ENCODE measurements around the gene ACOT12. TPM values are rescaled to one million over a fixed set of nuclear protein-coding genes. Genes with fewer than 3 reads are reported as not detected.
"Not testable (repeated sequence)": the region's sequence is repeated elsewhere in the genome, so short reads cannot be mapped to it uniquely, and the experiment has no call there.

The ACOT12 gene
- total and polyA plus RNA-seq, 2 of the 13 experiments (the other 11 are each of a cell fraction or from before 2014, with no cell fraction given): not detected

DNA sequence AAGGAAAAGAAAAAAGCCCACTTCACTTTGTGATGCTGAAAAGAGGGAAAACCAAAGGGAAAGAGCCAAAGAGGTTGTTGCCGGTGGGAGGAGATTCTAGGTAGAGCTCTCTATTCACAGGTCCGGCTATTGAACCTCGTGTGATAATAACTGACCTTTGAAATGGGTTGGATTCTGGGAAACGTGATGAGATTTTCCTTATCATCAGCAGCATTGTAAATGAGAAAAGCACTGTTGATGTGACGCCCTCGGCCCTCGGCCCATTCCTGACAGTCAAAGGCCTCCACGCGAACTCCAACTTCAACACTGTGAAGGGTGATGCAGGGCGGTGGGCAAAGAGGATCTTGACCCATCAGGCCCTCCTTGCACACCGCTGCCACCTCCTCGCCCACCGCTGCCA is 49.2 kb downstream of the ACOT12 start:
- TF ChIP-seq EHMT2 (IDR thresholded peaks at IDR 0.05; ENCODE audit: borderline replicate concordance, low read depth, low read length) (no peak), ZNF629 (CRISPR knock-in tag; conservative IDR thresholded peaks at IDR 0.05) (0 out of 2 replicates have a peak, but pooled peaks have one; percentile 13), ZNF879 (CRISPR knock-in tag; IDR thresholded peaks at IDR 0.05) (no peak), ZFP36L1 (CRISPR knock-in tag; IDR thresholded peaks at IDR 0.05) (no peak), DNMT3B (CRISPR knock-in tag; conservative IDR thresholded peaks at IDR 0.05) (no peak)
- TF ChIP-seq, protein P1, sequence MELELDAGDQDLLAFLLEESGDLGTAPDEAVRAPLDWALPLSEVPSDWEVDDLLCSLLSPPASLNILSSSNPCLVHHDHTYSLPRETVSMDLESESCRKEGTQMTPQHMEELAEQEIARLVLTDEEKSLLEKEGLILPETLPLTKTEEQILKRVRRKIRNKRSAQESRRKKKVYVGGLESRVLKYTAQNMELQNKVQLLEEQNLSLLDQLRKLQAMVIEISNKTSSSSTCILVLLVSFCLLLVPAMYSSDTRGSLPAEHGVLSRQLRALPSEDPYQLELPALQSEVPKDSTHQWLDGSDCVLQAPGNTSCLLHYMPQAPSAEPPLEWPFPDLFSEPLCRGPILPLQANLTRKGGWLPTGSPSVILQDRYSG (CRISPR knock-in tag; IDR thresholded peaks at IDR 0.05): no peak
- TF ChIP-seq, protein P2, sequence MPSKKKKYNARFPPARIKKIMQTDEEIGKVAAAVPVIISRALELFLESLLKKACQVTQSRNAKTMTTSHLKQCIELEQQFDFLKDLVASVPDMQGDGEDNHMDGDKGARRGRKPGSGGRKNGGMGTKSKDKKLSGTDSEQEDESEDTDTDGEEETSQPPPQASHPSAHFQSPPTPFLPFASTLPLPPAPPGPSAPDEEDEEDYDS (CRISPR knock-in tag; IDR thresholded peaks at IDR 0.05): no peak
- no peak overlapping the region for H3K9ac ChIP-seq (ENCODE audit: insufficient read depth, low read depth, low read length)
- no peak overlapping the region for H2AFZ ChIP-seq (ENCODE audit: low read length)
- H3K27ac ChIP-seq (ENCODE audit: extremely low read length, insufficient read depth, low read length): no peak overlapping the region
- ATAC-seq: no peak
- H3K4me3 ChIP-seq (replicated peaks in 1 of 3; ENCODE audit: insufficient read depth in 1 of 3, low read depth in 2 of 3, low read length in 3 of 3): no peak overlapping the region
- intact Hi-C loops (cut with micrococcal nuclease; ENCODE audit: unreplicated experiment) (no loop called here), in situ Hi-C loops (cut with HindIII; ENCODE audit: extremely low pct_ligation_motif_present, low pct_unique_long_range_greater_than_20kb) (no loop called here)
- no peak for DNase-seq (ENCODE audit: low spot score)
- H3K79me2 ChIP-seq (ENCODE audit: insufficient read depth, low read length): no peaks in the 10 kb centered on the region
- H3K4me2 ChIP-seq (ENCODE audit: low read depth, low read length): no peak overlapping the region
- FAIRE-seq: no peak
- no peaks in the 10 kb centered on the region for H3K36me3 ChIP-seq (replicated peaks in 1 of 2; ENCODE audit: control insufficient read depth in 1 of 2, insufficient read depth in 2 of 2, low read length in 2 of 2)
- no peaks in the 10 kb centered on the region for H3K27me3 ChIP-seq (ENCODE audit: control insufficient read depth in 1 of 2, insufficient read depth in 2 of 2, low read length in 2 of 2)
- ChIA-PET POLR2A (no interaction called here), CTCF (ENCODE audit: low intra/inter-chr PET ratio, low total read pairs) (no interaction called here)
- WGBS (ENCODE audit: low lambda C conversion rate): 53% methylated on average over 12 of the region's 13 CpGs
- no peaks in the 10 kb centered on the region for H3K9me3 ChIP-seq (ENCODE audit: low read length)
- no TSS peak for BruUV-seq (replicated peaks)
- peaks cover 7% of the 10 kb centered on the region for H3K4me1 ChIP-seq (ENCODE audit: insufficient read depth, low read length)
- no peaks in the 10 kb centered on the region for H4K20me1 ChIP-seq (ENCODE audit: insufficient read depth, low read length)

DNA sequence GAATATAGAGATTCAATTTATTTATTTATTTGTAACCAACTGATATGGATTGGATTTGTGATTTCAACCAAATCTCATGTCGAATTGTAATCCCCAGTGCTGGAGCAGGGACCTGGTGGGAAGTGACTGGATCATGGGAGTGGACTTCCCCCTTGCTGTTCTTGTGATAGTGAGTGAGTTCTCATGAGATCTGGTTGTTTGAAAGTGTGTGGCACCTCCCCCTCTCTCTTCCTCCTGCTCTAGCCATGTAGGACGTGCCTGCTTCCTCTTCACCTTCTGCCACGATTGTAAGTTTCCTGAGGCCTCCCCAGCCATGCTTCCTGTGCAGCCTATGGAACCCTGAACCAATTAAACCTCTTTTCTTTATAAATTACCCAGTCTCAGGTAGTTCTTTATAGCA is 55.7 kb downstream of the ACOT12 start:
- H4K20me1 ChIP-seq (ENCODE audit: insufficient read depth, low read length); H3K9ac ChIP-seq (ENCODE audit: insufficient read depth, low read depth, low read length); H3K79me2 ChIP-seq (ENCODE audit: insufficient read depth, low read length); intact Hi-C loops (cut with micrococcal nuclease; ENCODE audit: unreplicated experiment); ATAC-seq; H3K9me3 ChIP-seq (ENCODE audit: low read length); BruUV-seq (replicated peaks); H3K4me2 ChIP-seq (ENCODE audit: low read depth, low read length); CTCF ChIA-PET (ENCODE audit: low intra/inter-chr PET ratio, low total read pairs); H3K36me3 ChIP-seq (replicated peaks in 1 of 2; ENCODE audit: control insufficient read depth in 1 of 2, insufficient read depth in 2 of 2, low read length in 2 of 2); H3K27me3 ChIP-seq (ENCODE audit: control insufficient read depth in 1 of 2, insufficient read depth in 2 of 2, low read length in 2 of 2); in situ Hi-C loops (cut with HindIII; ENCODE audit: extremely low pct_ligation_motif_present, low pct_unique_long_range_greater_than_20kb); H3K4me1 ChIP-seq (ENCODE audit: insufficient read depth, low read length); H2AFZ ChIP-seq (ENCODE audit: low read length); POLR2A ChIA-PET; FAIRE-seq; DNase-seq (ENCODE audit: low spot score); H3K4me3 ChIP-seq (replicated peaks in 1 of 3; ENCODE audit: insufficient read depth in 1 of 3, low read depth in 2 of 3, low read length in 3 of 3); H3K27ac ChIP-seq (ENCODE audit: extremely low read length, insufficient read depth, low read length): not testable (repeated sequence)
- peak; percentile 93 for TF ChIP-seq ZNF431 (CRISPR knock-in tag; IDR thresholded peaks at IDR 0.05; ENCODE audit: borderline replicate concordance, low read depth)
- WGBS (ENCODE audit: low lambda C conversion rate): 33% methylated on average over 3 of the region's 3 CpGs
